ENCODE measurements around the gene ATAD2B.
A peak's percentile ranks its signal among the peaks of the same experiment; 100 is the strongest.

Gene ATAD2B

DNA sequence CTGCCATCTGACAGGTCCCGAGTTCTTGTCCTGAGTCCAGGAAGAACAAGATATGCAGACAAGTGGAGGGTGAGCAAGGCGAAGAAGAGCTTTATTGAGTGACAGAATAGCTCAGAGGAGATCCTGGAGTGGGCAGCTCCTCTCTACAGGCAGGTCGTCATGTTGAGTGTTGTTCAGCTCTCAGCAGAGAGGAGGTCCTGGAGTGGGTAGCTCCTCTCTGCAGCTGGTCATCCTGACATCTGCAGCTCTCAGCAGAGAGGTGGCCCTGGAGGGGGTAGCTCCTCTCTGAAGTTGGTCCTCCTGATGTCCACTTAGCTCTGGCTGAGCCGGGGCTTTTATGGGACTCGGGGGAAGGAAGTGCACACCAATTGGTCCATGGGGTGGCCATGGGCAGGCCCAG, 90.4 kb downstream of the ATAD2B start:
- no peak for DNase-seq

DNA sequence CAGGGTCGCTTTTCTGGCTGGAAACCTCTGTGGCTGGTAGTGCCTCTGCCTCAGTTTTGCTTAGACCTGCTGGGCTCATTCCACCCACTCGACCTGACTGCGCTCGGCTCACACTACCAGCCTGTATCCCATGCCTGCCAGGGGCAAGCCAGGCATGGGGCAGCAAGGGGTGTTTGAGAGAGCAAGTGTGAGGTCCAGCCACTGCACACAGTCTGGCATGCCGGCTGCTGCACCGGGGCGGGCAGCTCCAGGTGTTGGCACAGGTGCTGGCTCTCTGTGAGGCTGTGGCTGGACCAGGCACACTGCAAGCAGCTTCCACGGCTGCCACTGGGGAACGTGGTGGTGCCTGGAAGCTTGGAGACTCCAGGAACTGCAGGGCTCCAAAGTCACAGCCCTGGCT, 90.9 kb downstream of the ATAD2B start:
- DNase-seq: no peak

DNA sequence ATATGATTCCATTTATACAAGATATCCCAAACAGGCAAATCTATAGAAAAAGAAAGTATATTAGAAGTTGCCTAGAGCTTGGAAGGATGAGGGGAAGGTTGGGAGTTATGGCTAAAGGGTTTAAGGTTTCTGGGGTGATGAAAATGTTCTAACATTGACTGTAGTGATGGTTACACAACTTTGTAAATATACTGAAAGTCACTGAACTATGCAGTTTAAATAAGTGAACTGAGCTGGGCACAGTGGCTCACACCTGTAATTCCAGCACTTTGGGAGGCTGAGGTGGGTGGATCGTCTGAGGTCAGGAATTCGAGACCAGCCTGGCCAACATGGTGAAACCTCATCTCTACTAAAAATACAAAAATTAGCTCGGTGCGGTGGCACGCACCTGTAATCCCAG, 91.5 kb downstream of the ATAD2B start:
- no peak for DNase-seq

DNA sequence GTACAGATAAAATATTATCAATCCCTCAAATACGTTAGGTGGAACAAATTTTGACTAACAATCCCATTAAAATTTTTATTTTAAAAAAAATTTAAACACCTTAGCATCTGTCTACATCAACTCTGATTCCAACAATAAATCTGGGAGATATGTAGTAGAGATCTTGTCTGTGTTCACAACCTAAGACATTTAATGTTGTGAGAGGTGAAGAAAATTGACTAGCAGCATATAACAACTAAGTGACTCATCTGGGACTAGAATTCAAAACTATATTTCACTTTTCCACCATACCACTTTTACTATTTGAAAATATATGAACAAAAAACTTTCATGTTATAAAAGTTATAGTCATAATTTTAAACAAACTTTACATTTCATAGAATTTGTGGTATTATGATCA, 97.9 kb downstream of the ATAD2B start:
- no peak for DNase-seq

DNA sequence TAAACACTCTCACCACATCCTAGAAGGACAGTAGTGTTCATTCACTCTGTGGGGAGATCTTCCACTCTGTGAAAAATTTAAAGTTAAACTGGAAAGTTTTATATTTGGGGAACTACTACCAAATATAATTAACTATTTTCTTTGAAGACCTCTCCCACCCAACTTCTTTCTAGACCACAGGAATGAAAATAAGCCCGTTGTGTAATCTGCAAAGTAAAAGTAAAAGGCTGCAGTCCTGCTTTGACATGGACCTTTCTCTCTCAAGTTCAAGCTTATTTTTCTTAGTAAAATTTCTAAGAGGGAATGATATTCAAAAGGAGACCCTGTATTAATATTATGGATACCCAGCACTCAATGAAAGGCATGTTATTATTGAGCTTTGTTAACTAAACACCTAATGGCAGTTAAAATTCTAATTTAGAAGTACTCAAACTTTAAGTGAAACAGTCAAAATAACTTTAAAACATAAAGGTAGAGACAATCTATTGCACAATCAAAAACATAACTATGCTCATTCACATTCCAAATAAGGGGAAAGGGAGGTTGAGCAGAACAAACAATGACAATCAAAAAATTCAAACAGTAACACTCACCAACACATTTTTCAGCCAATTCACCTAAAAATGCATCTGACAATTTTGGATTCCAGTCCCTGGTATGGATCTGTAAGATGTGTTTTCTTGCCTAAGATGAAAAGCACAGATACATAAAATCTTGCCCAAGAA, 98.5 kb downstream of the ATAD2B start:
- no peak for DNase-seq

DNA sequence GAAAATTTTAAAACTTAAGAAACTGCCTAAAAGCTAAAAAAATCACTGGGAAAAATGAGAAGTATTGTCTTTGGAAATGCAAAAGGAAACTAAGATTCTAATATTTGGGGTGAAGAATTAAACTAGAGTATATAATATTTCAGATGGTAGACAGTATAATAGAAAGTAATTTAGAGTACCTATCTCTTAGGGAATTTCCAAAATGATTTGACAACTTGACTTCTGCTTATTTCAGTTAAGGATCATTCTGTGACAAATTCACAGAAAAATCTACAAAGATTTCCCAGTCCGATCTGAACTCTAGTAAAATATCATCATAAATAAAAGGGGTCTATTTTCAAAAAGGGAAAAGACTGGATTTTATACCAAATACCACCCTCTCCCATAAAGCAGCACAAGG, 99.6 kb downstream of the ATAD2B start:
- no peak for DNase-seq

DNA sequence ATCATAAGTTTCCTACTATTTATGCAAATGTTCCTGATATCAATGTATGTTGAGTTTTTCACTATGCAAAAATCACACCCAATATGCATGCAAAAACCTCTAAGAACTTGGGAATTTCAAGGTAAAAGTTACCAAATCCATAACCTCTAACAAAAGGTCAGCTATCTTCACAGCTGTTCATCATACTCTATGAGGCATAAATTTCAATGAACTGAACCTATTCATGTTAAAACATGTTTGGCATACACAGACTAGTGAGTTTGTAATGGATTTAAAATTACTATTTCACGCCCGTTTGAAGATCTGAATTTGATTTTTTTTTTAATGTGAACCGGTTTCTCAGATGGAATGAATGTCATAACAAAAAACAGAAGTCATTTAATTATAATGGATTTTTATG, 100.2 kb downstream of the ATAD2B start:
- DNase-seq: peak; percentile 52

DNA sequence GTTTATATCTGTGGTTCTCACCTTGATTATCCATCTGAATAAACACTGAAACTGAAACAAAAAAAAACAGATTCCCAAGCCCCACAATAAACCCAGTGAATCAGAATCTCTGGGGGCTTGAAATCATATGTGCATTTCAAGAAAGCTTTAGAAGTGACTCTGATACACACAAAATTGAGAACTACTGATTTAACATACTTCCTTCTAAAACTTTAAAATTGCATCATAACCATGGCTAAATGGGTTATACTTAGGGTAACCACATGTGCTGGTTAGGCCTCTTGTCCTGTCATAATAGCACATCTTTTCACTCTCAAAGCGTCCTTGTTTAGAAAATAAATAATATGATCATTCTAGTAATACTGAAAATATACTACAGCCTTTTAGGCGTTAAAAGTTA, 100.9 kb downstream of the ATAD2B start:
- no peak for DNase-seq

DNA sequence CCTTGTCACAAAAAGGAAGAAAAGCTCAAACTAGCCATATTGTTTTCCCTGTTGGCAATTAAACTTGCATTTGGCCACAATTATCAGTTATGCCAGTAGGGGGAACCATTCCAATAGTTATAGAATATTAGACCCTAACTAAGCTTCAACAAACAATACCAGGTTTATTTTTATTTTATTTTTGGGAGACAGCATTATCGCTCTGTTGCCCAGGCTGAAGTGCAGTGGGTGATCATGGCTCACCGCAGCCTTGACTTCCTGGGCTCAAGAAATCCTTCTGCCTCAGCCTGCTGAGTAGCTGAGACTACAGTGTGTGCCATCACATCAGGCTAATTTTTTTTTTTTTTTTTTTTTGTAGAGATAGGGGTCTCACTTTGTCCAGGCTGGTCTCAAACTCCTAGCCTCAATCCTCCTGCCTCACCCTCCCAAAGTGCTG, 102.1 kb downstream of the ATAD2B start:
- DNase-seq: peak; percentile 59

DNA sequence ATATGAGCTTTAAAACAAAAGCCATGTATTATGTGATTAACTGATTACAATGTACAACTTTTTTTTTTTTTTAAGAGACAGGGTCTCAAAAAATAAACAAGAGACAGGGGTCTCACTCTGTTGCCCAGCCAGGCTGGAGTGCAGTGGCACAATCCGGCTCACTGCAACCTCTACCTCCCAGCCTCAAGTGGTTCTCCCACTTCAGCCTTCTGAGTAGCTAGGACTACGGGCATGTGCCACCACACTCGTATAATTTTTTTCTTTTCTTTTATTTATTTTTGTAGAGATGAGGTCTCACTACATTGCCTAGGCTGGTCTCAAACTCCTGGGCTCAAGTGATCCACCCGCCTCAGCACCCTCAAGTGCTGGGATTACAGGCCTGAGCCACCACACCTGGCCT, 103.1 kb downstream of the ATAD2B start:
- DNase-seq: no peak

DNA sequence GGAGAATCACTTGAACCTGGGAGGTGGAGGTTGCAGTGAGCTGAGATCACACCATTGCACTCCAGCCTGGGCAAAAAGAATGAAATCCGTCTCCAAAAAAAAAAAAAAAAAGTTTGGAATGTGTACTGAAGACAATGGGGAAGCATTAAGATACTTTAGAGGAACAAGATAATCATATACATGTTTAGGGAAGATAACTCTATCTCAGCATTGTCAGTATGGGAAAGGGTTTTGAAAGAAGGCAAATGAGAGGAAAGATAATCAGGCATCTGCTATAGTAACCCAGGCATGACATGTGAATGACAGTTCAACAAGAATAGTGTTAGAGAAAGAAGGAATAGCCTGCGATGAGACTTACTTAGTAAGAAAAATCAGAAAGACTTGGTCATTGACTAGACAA, 112.0 kb downstream of the ATAD2B start:
- no peak for DNase-seq

DNA sequence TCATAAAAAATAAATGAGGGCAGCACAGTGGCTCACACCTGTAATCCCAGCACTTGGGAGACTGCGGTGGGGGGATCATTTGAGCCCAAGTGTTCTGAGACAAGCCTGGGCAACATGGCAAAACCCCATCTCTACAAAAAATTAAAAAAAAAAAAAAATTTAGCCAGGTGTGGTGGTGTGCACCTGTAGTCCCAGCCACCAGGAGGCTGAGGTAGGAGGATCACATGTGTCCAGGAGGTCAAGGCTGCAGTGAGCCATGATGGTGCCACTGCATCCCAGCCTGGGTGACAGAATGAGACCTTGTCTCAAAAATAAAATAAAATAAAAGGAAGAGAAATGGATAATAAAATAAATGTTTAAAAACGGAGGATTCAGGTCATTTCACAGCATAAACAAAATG, 113.5 kb downstream of the ATAD2B start:
- no peak for DNase-seq

DNA sequence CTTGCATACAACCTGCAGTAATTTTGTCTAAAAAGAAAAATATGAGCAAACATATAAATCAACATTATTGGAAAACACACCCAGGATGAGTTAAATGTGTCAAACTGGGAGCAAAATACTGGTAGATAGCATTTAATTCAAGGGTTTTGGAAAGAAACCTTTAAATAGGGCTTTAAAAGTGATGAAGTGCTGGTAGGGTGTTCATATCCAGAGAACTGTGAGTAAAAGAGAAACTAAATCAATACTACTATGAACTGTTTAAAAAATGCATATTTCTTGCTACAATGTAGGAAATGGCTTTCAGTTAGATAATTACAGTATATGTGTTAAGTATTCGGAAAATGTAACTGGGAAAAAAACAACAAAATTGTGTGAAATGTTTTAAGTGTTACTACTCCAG, 117.8 kb downstream of the ATAD2B start:
- no peak for DNase-seq

DNA sequence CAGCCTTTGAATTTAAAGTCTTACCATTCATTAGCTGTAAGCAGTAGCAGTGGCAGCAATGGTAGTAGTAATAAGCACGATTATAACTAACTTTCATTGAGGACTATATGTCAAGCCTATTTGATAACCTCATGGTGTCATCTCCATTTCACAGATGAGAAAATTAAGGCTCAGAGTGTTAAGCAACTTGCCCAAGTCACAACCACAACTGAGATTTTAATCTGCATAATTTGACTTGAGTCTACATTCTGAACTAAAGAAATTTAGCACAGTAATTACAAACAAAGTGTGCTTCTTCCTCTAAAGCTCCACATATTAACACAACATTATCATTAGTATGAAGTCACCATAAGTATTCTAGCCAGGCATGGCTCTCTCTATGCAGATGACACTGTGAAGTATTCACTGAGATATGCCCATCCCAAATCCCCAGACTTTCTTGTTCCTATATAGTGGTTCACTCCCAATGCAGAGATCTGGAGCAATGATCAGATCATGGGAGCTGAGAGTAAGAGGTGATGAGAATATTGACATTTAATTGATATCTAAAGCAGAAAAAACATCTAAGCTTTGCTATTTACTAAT, 120.2 kb downstream of the ATAD2B start:
- DNase-seq: no peak

DNA sequence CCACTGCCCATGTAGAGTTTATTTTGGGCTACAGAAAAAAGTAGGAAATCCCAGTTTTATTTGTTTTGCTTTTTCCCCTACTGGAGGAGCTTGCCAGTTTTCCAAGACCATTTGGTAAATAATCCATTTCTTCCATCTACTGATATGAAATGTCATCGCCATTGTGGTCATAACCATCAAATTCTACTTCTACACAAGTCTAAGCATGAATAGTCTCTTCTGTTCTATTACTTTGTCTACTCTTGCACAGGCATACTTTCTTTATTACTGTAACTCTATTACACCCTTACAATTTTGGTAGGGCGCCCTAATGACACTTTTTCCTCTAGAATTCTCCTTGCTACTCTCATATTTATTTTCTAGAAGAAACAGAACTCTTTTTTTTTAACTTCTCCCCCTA, 120.7 kb downstream of the ATAD2B start:
- no peak for DNase-seq

DNA sequence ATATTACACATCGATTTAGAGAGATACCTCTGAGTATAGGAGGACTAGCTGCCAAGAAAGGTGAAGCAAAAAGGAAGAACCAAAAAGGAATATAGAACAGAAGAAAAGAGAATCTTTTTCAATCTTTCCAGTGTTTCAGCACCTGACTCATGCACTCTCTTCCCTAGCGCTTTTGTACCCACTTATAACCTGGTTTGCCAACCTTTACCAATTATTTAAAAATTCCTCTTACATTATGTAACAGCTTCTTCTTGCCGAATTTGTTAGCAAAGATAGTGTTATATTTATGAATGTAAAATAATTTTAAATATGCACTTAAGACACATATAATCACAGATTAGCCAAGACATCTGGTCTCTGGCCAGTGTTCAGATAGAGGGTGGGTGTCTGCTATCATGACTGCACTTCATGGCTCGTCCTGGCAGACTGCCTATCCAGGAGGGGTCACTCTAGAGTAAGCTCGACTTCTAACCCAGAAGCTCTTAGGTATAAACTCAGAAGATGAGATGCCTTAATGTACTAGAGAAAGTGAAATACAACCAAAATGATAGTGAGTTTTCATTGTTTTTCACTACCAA, 122.9 kb downstream of the ATAD2B start:
- no peak for DNase-seq

DNA sequence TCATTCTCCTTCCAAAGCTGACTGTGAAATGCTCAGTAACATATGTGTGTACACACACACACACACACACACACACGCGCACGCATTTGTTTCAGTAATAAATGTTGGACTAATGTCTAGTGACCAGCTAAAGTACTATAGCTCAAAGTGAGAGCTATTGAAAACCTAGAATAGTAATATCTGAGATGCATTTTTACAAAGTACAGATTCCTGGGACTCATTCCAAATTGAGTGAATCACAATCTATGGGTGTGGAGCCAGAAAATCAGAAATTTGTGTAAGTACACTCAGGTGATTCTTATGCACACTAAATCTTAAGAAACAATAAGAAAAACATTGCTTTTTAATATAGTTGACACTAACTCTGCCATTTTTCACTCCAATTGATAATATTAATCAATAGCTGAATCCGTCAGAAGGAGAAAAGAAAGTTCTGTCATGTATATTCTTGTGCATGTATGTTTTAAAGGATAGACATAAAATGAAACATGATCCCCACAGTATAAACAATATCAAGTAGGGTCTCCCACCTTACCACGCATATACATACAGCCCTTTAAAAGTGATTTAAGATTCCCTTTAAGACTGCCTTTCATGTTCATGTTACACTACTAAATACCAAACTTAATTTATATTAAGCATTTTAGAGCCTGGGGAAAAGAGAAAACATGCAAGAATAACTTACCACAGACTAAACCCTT, 123.5 kb downstream of the ATAD2B start:
- DNase-seq: no peak

DNA sequence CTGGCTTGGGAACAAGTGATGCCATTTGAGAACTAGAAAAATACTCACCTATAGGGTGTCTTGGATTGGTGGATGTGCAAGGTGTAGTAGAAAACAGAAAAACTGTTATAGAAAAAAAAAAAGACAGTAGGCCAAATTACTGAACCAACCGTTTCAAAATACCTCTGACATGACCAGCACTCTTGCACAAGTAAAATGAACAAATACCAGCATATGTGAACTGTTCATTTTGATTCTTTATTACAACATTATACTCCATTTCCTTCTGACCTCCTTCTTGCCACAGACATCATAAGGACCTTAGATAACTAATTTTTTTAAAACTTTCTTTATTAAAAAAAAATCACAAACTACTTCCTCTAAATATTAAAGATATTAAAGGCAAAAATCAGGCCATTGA, 125.5 kb downstream of the ATAD2B start:
- DNase-seq: no peak

DNA sequence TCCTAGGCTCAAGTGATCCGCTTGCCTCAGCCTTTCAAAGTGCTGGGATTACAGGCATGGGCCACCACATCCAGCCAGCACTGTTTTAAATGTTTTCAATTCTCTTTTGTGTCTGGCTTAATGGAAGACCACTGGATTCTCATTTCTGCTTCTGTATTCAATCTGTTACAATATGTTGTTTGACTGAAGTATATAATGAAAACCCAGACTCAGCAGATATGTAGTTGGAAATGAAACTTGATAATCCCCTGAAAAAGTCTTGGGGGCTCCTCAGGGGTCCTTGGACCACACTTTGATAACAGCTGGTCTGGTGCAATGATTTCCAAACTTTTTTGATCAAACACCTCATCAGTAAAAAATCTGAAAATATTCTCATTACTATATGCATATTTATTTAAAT, 132.7 kb downstream of the ATAD2B start:
- DNase-seq: no peak

DNA sequence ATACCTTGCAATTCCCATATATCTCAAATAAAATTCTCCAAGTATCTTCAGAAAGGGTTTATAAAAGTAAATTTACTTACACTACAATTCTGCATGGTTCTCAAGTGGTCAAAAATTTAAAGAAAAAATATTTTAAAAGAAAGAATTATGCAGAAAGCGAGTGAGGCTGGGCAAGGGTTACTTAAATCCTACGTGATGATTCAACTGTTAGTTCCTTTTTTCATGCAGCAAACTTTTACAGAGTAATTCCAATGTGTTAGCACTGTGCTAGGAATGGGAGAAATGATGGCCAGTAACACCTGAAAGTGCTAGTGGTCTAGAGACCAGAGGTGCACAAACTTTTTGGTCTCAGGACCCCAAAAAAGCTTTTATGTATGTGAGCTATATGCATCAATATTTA, 133.4 kb downstream of the ATAD2B start:
- DNase-seq: no peak

DNA sequence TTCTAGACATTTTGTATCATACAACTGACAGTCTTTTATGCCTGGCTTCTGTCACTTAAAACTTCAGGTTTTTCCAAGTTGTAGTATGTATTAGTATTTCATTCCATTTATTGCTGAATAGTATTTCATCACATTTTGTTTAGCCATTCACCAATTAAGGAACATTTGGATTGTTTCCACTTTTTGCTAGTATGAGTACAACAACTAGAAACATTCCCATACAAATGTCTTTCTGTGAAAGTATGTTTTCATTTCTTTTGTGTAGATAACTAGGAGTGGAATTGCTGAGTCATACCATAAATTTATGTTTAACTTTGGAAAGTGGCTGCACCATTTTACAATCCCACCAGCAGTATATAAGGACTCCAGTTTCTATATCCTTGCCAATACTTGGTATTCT, 135.9 kb downstream of the ATAD2B start:
- DNase-seq: no peak

DNA sequence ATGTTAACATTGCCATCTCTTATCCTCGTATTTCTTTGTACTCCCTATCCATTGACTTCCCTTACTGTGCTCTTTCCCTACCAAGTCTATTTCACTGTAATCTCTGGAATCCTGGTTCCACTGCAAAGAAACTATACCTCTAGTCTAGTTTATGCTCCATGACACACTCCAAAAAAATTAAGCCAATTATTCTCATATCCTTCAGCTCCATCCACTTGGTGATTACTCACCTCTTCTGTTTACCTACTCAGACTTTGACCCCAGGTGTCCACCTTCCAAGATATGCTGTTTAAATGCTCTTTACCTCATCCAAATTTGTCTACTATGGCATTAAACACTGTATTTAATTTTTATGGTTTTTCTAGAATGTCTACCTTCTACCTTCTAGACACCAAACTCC, 137.9 kb downstream of the ATAD2B start:
- no peak for DNase-seq

DNA sequence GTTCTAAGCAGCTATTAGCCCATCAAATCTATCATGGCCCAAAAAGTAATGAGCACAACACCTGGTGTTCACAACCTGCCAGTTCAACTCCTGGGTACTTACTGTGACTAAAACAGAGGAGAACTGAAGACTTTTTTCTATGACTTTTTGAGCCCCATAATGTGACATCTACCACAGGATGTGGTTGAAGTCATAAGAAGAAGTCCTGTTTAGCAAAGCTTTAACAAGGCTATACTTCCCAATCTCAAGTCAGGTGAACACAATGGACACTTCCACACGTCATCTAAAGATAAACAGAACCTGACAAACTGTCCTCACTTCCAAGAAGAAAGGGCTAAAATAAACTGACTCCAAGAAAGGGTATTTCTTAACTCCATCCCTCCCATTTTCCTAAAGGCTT, 138.8 kb downstream of the ATAD2B start:
- DNase-seq: no peak

DNA sequence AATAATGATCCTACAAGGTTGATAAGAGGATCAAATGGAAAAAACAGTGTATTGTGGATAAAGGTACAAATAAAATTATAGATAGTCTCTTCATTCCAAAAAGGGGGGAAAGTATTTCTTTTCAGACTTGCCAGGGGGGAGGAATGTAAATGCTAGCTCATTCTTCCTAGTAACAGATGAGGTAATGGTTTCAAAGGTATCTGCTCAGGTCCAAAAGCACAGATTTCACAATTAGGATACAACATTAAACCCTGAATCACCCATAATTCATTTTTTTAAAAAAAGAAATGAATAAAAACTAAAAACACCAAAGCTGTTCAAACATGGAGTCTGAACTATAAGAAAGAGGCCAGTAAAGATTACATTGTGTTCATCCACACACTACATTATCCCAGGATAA, 142.0 kb downstream of the ATAD2B start:
- no peak for DNase-seq
